NCI-H345 (cell line): ENCODE results near the gene OR2F2.

ENCODE experiments used
- DNase-seq: peaks from one replicate; lab custom pipeline; 2025; lab: John Stamatoyannopoulos, UW

Gene OR2F2

GRCh38 chr7:143934526-143935325, at the start of gene OR2F2:
Gene OR2F2 (plus strand): TSS chr7:143935233. CDS start chr7:143935233, 0 bp downstream.
- DNase-seq, result no peak

- DNase-seq, result no peak
These were observed 49.1 kb upstream of the OR2F2 start for GRCh38 chr7:143885951-143886350.

GRCh38 chr7:143886826-143887477, 48.1 kb upstream of the OR2F2 start:
- DNase-seq, result no peak

GRCh38 chr7:143889068-143889467, 46.0 kb upstream of the OR2F2 start:
- DNase-seq, result no peak

GRCh38 chr7:143890558-143890957, 44.5 kb upstream of the OR2F2 start:
- no peak for DNase-seq

GRCh38 chr7:143891457-143891856, 43.6 kb upstream of the OR2F2 start:
- DNase-seq, result no peak

- no peak for DNase-seq
These were observed 42.3 kb upstream of the OR2F2 start for GRCh38 chr7:143892527-143893300.

- DNase-seq, result no peak
These were observed 38.4 kb upstream of the OR2F2 start for GRCh38 chr7:143896667-143897066.

- no peak for DNase-seq
These were observed 36.2 kb upstream of the OR2F2 start for GRCh38 chr7:143898810-143899209.

- no peak for DNase-seq
These were observed 34.7 kb upstream of the OR2F2 start for GRCh38 chr7:143900230-143900766.

- DNase-seq, result no peak
These were observed 33.7 kb upstream of the OR2F2 start for GRCh38 chr7:143901332-143901667.

GRCh38 chr7:143901668-143902331, 33.2 kb upstream of the OR2F2 start, which contains the start of gene TCAF1:
Gene TCAF1 (minus strand): TSS chr7:143902176. CDS start chr7:143876608, 25,568 bp downstream.
- DNase-seq, result peak; percentile 96

GRCh38 chr7:143902332-143902899, 32.6 kb upstream of the OR2F2 start:
- DNase-seq, result no peak

- DNase-seq, result no peak
These were observed 29.5 kb upstream of the OR2F2 start for GRCh38 chr7:143905509-143905908.

- DNase-seq, result no peak
These were observed 28.9 kb upstream of the OR2F2 start for GRCh38 chr7:143906151-143906550.

GRCh38 chr7:143906895-143907294, 28.1 kb upstream of the OR2F2 start:
- no peak for DNase-seq

GRCh38 chr7:143908120-143908519, 26.9 kb upstream of the OR2F2 start:
- DNase-seq, result no peak

GRCh38 chr7:143909863-143910262, 25.2 kb upstream of the OR2F2 start:
- DNase-seq, result no peak

GRCh38 chr7:143910473-143911248, 24.4 kb upstream of the OR2F2 start:
- DNase-seq, result no peak

GRCh38 chr7:143913945-143914615, 21.0 kb upstream of the OR2F2 start:
- DNase-seq, result no peak
